Measurements from ENCODE around the gene ASCL1. TPM values are rescaled to one million over a fixed set of nuclear protein-coding genes. Genes with fewer than 3 reads are reported as not detected.

ASCL1 gene
- total and polyA plus RNA-seq, 4 donors: 0.06 TPM; not detected in 3

DNA sequence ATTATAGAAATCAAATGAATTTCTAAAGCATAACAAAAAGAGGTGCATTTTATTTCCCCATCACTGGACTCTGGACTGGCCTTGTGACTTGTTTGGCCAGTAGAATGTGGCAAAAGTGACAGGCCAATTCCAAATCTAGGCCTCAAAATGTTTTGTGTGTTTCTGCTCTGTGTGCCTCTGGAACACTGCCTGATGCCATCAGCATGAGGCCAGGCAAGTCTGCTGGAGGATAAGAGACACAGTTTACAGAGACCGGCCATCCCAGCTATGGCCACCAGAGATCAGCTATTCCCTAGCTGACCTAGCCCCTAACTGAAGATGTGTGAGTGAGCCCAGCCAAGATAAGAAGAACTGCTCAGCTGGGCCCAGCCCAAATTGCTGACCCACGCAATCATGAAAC lies 32.9 kb downstream of the ASCL1 start (continued):
- TF ChIP-seq FOXA1 (IDR thresholded peaks at IDR 0.05) (no peak), HNF4G (IDR thresholded peaks at IDR 0.05) (peak; percentile 51), YY1 (IDR thresholded peaks at IDR 0.05) (peak; percentile 42)
- TF ChIP-seq, protein P1, sequence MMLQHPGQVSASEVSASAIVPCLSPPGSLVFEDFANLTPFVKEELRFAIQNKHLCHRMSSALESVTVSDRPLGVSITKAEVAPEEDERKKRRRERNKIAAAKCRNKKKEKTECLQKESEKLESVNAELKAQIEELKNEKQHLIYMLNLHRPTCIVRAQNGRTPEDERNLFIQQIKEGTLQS (IDR thresholded peaks at IDR 0.05): no peak

DNA sequence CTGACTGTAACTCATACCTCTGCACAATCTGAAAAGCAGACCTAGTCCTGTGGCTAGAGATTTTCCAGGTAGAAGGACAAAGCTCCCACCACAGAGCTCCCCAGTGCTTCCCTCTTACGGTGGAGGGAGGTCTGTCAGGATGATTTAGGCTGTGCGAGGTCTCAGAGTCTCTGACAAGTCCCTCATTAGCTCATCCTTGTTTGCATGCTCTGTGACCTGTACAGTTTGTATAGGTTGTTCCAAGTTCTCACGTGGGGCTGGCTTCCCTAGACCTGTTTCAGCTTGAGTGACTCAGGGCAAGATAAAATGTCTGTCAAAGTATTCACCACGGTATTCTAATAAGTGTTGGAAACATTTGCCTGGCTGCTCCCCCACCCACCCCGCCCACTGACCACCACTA lies 34.8 kb downstream of the ASCL1 start:
- TF ChIP-seq, protein P2, sequence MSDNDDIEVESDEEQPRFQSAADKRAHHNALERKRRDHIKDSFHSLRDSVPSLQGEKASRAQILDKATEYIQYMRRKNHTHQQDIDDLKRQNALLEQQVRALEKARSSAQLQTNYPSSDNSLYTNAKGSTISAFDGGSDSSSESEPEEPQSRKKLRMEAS (IDR thresholded peaks at IDR 0.05): no peak
- TF ChIP-seq FOXA1 (IDR thresholded peaks at IDR 0.05) (no peak), FOXA2 (IDR thresholded peaks at IDR 0.05) (no peak), EGR1 (IDR thresholded peaks at IDR 0.05; ENCODE audit: low read depth in 2 of 2) (no peak), SP1 (IDR thresholded peaks at IDR 0.05) (no peak), NR2F2 (IDR thresholded peaks at IDR 0.05) (no peak), RXRA (IDR thresholded peaks at IDR 0.05) (no peak)
- TF ChIP-seq, protein P3, sequence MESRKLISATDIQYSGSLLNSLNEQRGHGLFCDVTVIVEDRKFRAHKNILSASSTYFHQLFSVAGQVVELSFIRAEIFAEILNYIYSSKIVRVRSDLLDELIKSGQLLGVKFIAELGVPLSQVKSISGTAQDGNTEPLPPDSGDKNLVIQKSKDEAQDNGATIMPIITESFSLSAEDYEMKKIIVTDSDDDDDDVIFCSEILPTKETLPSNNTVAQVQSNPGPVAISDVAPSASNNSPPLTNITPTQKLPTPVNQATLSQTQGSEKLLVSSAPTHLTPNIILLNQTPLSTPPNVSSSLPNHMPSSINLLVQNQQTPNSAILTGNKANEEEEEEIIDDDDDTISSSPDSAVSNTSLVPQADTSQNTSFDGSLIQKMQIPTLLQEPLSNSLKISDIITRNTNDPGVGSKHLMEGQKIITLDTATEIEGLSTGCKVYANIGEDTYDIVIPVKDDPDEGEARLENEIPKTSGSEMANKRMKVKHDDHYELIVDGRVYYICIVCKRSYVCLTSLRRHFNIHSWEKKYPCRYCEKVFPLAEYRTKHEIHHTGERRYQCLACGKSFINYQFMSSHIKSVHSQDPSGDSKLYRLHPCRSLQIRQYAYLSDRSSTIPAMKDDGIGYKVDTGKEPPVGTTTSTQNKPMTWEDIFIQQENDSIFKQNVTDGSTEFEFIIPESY (IDR thresholded peaks at IDR 0.05): no peak
- TF ChIP-seq, protein P4, sequence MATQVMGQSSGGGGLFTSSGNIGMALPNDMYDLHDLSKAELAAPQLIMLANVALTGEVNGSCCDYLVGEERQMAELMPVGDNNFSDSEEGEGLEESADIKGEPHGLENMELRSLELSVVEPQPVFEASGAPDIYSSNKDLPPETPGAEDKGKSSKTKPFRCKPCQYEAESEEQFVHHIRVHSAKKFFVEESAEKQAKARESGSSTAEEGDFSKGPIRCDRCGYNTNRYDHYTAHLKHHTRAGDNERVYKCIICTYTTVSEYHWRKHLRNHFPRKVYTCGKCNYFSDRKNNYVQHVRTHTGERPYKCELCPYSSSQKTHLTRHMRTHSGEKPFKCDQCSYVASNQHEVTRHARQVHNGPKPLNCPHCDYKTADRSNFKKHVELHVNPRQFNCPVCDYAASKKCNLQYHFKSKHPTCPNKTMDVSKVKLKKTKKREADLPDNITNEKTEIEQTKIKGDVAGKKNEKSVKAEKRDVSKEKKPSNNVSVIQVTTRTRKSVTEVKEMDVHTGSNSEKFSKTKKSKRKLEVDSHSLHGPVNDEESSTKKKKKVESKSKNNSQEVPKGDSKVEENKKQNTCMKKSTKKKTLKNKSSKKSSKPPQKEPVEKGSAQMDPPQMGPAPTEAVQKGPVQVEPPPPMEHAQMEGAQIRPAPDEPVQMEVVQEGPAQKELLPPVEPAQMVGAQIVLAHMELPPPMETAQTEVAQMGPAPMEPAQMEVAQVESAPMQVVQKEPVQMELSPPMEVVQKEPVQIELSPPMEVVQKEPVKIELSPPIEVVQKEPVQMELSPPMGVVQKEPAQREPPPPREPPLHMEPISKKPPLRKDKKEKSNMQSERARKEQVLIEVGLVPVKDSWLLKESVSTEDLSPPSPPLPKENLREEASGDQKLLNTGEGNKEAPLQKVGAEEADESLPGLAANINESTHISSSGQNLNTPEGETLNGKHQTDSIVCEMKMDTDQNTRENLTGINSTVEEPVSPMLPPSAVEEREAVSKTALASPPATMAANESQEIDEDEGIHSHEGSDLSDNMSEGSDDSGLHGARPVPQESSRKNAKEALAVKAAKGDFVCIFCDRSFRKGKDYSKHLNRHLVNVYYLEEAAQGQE (IDR thresholded peaks at IDR 0.05): no peak
- Histone ChIP-seq H3K36me3 (ENCODE audit: control insufficient read depth in 4 of 4, insufficient read depth in 3 of 4, low read depth in 1 of 4, low read length in 3 of 4) (no peaks in the 10 kb centered on the region), H3K9ac (ENCODE audit: low read depth in 1 of 2, low read length in 2 of 2) (no peak overlapping the region), H3K9me3 (ENCODE audit: control insufficient read depth in 4 of 4, low read length in 3 of 4) (no peaks in the 10 kb centered on the region), H3K4me1 (ENCODE audit: control insufficient read depth in 4 of 4, insufficient read depth in 4 of 4, low read length in 3 of 4) (peaks cover 0 to 2% (median 0%) of the 10 kb centered on the region in 4 donors), H3K4me3 (ENCODE audit: low read depth in 1 of 3, low read length in 3 of 3) (no peak overlapping the region), H3K27me3 (ENCODE audit: control insufficient read depth in 4 of 4, insufficient read depth in 4 of 4, low read length in 3 of 4) (no peaks in the 10 kb centered on the region), H3K27ac (ENCODE audit: low read depth in 1 of 2, low read length in 2 of 2) (no peak overlapping the region)
- 57% methylated on average over 5 of the region's 5 CpGs for WGBS
- no peak for DNase-seq (ENCODE audit: low spot score)

DNA sequence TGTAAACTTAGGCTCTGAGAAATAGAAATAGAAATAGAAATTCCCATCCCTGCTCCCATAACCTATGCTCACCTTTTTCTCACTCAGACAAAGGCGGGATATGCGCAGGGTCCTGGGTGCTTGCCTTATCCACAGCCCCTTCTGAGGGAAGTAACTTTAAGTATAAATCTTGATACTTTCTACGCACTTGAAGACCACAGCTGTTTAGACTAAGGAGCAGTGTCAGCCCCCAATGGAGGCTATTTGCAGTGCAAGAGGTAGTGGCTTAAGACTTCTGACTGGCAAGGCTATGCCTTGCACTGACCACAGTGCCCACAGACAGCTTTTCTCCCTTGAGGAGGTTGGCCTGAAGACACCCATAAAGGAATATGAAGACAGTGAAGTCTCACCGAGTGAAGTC lies 35.2 kb downstream of the ASCL1 start:
- H3K27me3 ChIP-seq (ENCODE audit: control insufficient read depth in 4 of 4, insufficient read depth in 4 of 4, low read length in 3 of 4): no peaks in the 10 kb centered on the region
- no peak overlapping the region for H3K4me3 ChIP-seq (ENCODE audit: low read depth in 1 of 3, low read length in 3 of 3)
- H3K4me1 ChIP-seq (ENCODE audit: control insufficient read depth in 4 of 4, insufficient read depth in 4 of 4, low read length in 3 of 4): peaks cover 0 to 2% (median 0%) of the 10 kb centered on the region in 4 donors
- H3K9me3 ChIP-seq (ENCODE audit: control insufficient read depth in 4 of 4, low read length in 3 of 4): peaks cover 0 to 1% (median 0%) of the 10 kb centered on the region in 4 donors
- TF ChIP-seq SP1 (IDR thresholded peaks at IDR 0.05): no peak
- 93% methylated on average over 4 of the region's 4 CpGs for WGBS
- H3K27ac ChIP-seq (ENCODE audit: low read depth in 1 of 2, low read length in 2 of 2): no peak overlapping the region
- H3K36me3 ChIP-seq (ENCODE audit: control insufficient read depth in 4 of 4, insufficient read depth in 3 of 4, low read depth in 1 of 4, low read length in 3 of 4): no peaks in the 10 kb centered on the region
- DNase-seq (ENCODE audit: low spot score): no peak
- no peak overlapping the region for H3K9ac ChIP-seq (ENCODE audit: low read depth in 1 of 2, low read length in 2 of 2)
